IPS DF 19.7 (cell line): Measurements from ENCODE around the gene SNN.

Experiments
- DNase-seq: peaks from one replicate; pipeline ENCODE4 v3.0.0-alpha.2; 2013; ENCODE audit warnings: low read depth, low spot score

SNN gene

DNA sequence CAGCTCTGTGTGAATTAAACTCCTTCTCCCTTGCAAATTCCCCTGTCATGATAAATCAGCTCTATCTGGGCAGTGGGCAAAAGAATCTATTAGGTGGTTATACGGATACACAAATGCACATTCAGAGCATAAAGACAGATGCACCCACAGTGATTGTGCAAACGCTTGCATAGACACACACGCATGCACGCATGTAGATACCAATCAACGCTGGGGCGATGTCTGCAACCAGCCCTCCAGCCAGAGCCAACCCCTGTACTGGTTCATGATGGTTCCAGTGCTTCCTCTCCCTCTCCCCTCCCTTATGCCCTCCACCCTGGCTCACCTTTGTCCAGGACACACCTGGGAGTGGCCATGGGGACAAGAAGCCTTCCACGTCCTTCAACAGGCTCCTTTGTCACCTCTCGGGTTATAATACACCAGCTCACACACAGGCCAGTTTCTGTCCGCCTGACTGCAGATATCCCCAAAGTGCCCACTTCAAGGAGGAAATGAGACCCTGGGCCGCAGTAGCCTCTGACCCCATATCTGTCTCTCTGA is 33.1 kb upstream of the SNN start:
- DNase-seq, result no peak

DNA sequence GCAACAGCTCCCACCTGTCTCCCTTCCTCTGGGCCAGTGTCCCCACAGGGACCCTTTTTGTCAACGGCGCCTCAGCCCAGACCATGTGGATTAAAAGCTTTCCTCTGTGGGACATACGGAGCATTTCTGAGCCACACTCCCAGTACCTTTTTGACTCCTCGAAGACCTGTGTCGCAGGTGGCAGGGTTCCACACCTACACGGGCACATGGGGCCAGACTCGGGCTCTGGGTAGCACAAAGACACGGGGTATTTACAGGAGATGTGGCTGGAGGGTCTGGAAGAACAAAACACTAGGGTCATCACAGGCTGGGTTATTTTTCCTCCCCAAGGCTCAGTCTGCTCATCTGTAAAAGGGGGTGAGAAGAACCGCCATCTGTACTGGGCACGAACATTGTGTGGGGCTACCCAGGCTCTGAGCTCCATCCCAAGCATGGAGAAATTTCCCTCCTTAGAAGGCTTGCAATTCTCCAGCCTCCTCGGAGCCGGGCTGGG is 32.5 kb upstream of the SNN start:
- DNase-seq, result no peak

DNA sequence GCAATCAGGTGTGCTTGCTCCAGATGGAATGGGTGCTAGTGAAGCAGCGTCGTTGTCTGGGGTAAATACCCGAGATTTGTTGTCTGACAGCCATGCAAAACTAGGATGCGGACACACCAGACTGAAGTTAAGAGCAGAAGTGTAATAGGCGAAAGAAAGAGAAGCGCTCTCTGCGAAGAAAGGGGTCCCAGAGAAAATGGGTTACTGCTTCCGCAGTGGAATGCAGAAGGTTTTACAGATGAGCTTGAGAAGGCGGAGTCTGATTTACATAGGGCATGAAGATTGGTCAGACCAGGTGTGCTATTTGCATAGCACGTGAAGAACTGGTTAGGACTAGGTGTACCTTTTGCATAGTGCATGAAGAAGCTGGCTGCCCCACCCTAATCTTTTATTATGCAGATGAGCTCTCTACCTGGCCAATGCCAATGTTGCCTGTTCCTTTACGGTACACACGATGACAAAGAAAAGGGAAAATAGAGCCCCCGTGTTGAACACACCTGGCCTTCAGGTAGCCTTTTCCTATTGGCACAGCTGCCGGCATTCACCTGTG is 32.0 kb upstream of the SNN start:
- DNase-seq, result peak; percentile 100

DNA sequence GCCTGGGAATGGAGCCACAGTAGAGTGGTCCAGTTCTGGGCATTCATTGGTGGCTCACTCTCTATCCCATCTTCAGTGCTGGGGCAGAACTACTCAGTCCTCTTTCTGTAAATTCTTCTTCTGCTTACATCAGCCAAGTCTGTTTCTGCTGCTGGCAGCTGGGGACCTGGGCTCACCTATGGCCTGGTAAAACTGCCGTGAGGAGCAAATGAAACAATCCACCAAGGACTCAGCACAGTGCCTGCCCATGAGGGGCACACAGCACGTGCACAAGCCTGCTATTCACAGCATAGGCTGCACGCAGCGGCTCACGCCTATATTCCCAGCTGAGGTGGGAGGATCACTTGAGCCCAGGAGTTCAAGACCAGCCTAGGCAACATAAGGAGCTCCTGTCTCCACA is 30.9 kb upstream of the SNN start:
- no peak for DNase-seq

DNA sequence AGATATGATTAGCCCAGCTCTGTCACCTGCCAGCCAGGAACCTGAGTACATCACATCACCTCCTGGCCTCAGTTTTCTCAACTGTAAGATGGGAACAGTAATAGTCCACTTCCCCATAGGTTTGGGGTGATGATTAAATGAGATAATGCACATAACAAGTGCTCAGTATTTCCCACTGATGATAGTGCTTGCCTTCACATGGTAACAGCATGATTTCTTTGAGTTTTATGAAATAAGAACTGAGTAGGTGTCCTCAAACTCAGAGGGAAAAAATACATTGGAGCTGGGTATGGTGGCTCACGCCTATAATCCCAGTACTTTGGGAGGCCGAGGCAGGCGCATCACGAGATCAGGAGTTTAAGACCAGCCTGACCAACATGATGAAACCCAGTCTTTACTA is 30.1 kb upstream of the SNN start:
- no peak for DNase-seq

DNA sequence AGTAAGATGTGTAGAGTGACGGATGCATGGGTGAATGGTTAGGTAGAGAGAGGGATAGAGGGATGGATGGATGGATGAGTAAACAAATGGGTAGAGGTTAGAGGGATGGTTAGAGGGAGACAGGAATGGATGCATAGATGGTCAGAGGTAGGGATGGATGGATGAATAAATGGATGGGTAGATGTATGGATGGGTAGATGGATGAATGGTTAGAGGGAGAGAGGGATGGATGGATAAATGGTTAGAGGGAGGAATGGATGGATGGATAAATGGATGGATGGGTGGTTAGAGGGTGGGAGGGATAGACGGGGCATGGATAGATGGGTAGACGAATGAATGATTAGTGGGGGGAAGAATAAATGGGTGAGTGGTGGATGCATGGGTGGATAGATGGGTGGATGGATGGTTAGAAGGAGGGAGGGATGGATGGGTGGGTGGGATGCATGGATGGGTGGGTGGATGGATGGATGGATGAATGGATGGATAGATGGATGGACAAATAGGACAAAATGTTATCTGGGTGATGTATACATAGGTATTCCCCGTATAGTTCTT is 29.2 kb upstream of the SNN start:
- no peak for DNase-seq

DNA sequence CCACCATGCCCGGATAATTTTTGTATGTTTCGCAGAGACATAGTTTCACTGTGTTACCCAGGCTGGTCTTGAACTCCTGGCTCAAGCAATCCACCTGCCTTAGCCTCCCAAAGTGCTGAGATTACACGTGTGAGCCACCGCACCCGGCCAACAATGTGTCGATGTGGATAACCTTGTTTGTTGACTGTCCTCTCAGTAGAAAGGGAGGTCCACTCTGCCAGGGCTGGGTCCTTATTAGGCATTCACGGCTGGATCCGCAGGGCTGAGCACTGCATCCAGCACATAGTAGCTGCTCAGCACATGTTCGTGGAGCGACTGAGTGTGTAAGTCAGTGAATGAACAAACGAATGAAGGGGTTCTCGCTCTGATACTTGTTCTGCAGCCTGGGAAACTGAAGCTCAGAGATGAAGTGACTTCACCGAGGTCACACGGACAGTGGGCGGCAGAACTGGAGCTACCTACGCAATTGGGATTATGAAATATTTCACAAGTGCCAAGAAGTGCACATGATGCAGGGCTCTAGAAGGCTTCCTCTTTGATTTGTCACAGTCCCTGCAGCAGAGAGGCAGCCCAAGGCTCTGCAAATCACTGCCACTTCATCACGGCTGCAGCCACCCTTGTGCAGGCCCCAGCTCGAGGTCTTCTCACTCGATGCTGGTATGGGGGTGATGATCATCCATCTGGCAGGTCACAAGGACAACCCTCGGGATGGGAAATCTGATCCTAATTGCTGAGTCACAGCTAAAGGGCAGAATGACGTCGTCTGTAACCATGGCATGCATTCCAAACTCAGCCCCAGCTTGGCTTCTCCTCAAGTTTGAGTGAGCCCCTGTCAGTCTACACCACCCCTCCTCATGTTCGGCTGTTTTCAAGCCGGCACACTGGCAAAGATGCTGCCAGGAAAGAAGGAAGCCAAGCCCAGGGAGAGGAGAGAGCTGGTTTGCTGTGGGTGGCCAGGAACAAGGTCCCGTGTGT is 28.0 kb upstream of the SNN start:
- DNase-seq, result peak; percentile 69

DNA sequence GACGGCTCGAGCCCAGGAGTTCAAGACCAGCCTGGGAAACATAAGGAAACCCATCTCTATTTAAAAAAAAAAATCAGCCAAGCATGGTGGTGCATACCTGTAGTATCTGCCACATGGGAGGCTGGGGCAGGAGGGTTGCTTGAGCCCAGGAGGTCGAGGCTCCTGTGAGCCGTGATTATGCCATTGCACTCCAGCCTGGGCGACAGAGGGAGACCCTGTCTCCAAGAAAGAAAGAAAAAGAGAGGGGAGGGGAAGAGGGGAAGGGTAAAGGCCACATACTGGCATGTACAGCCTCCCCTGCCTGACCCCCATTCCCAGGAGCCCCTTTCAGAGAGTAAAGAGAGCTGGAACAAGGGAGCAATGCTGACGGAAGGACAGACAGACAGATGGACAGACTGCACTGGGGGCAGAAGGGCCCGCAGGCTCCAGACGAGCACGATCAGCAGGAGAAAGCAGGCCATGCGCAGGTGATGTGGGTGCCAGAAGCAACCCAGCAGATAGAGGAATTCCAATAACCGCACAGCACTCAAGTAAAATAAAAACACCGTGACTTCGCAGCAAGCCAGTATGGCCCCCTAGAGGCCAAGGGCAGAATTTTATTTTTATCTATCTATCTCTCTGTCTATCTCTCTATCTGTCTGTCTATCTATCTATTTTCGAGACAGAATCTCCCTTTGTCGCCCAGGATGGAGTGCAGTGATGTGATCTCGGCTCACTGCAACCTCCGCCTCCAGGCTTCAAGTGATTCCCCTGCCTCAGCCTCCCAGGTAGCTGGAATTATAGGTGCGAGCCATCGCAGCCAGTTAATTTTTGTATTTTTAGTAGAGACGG is 27.1 kb upstream of the SNN start:
- DNase-seq, result no peak

DNA sequence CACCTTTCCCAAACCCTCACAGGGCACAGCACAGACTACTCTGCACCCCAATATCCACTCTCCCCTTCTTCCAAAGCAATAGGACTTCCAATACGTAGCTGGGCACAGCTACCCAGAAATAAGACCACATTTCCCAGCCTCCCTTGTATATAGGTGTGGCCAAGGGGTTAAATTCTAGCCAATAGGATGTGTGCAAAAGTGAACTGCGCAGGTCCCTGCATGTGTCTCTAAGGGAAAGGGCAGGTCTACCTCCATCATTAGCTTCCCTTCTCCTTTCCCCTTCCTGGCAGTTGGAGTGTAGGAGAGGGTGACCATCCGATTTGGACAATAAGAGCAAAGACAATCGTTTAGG is 25.5 kb upstream of the SNN start:
- DNase-seq, result peak; percentile 47

DNA sequence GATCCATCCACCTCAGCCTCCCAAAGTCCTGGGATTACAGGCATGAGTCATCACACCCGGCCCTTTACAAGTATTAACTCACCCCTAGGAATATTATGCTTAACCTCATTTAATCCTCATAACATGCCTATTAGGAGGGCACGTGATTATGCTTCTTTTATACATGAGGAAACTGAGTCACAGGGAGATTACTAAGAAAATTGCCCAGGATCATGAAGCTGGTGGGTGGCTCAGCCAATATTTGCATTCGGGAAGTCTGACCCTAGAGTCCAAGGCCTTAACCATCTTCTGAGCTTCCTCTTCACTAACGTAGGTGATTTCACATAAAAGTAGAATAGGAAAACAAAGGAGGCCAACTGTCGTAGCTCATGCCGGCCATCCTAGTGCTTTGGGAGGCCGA is 19.0 kb upstream of the SNN start:
- DNase-seq, result no peak

DNA sequence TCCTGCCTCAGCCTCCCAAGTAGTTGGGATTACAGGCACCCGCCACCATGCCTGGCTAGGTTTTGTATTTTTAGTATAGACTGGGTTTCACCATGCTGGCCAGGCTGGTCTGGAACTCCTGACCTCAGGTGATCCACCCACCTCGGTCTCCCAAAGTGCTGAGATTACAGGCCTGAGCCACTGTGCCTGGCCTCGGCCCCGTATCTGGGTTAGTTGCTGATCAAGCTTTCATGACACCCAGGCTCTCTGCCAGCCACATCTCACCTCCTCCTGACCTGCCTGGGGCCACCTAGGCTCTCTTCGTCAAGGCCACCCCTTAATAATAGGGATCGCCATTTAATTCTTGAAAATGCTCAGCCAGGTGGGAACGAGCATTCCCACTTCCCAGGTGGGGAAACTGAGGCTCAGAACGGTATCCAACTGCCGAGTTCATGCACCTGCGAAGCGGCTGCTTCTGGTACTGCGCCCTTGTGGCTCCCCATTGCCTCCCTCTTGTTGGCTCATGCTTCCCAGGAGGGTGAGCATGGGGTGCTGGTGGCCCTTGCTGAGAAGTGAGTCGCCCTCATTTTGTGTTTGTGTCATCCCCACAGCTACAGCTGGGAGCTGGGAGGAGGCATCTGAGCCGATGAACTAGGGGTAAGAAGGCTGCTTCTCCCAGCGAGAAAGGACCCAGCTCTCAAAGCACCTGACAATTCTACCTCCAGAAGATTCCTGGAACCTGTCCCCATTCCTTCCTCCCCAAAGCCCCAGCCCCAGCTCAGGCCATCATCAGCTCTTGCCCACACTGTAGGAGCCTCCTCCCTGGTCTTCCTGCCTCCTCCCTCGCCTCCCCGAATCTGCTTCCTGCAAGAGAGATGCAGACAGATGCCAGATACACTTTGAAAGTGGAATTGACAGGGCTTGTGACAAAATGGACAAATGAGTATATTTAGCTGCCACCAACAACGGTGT is 17.3 kb upstream of the SNN start:
- DNase-seq, result no peak

DNA sequence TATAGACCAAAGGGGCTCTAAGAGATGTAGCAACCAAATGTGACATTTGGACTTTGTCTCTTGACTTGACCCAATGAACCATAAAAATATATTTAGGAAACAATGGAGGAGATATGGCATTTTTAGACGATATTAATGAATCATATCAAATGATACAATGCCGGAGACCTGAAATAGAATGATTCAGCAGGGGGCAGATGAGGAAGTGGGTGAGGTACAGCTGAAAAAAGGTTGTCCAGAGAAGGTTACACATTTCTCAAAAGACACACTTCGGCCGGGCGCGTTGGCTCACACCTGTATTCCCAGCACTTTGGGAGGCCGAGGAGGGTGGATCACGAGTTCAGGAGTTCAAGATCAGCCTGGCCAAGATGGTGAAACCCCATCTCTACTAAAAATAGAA is 16.5 kb upstream of the SNN start:
- no peak for DNase-seq

DNA sequence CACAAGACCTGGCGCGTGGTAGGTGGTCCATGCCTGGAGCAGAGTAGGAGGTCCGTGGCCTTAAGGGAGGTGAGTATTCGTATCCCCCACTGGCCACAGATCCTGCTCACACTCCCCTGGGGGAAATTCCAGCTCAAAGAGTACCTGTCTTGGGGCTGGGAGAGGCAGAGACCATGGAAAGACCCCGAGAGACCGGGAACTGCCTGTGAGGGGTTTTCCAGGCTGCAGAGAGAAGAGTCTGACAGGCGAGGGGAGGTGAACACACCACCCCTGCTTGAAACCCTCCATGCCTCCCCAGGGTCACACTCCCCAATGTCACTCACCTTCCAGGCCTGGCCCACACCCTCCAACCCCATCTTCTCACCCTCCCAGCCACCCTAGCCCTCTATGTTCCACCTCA is 12.6 kb upstream of the SNN start:
- no peak for DNase-seq

DNA sequence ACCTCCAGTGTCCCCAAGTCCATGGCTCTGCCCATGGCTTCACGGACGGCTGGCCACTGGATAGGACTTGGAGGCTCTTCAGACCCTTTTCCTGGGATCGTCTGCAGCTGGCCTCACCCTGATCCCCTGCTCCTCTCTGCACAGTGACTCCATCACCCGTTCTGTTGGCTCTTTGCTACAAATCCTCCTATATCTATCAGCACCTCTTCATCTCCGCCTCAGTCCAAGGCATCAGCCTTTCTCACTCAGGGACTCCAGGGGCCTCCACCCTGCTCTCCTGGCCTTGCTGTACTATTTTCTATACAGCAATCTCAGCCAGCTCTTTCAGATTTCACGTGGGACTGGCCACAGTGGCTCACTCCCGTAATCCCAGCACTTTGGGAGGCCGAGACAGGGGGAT is 10.7 kb upstream of the SNN start:
- no peak for DNase-seq

DNA sequence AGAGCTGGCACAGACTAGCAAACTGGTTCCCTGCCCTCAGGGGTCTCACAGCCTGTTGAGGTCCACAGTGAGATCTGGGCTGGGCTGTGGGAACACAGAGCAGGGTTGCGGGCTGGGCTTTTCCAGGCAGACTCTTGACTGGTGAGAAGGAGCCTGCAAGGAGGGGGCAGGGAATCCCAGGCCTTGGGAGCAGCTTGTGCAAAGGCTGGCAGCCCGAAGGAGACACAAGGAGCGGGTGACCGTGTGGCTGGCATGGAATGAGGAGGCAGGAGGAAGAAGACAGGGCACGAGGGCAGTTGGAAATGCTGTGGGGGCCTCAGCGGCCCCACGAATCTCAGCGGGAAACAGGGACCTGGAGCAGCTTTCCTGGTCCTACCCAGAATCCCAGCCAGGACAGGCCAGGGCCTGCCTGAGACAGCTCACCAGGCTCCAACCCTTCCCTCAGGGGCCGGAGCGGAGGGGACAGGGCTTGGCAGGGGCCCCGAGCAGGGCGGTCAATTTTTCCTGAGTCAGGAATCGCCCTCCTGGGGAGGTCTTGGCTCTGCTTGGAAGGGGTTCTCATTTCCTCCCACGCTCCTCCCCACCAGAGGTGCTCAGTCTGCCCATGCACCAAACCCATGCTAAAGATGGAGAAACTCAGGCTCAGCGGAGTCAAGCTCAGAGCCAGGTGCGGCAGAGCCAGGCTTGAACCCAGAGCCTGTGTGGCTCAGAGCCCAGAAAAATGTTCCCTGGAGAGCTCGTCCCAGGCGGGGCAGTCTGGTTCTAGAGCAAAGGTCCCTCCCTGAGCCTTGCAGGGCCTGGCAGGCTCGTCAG is 9.2 kb upstream of the SNN start:
- DNase-seq, result no peak

DNA sequence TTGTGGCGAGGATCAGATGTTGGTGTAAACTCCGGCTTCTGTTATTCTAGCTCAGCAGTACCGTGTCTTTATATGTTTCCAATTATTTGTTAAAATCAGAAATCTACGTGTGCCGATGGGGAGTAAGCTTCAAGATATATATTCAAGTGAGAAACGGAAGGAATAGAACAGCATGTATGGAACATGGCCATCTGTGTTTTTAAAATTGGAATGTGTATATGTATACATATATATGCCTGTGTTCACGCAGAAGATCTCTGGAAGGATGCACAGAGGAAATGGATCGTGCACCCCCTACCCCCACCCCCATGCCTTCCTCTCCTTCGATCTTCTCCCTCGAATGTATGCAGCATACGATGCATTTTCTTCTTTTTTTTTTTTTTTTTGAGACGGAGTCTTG is 7.7 kb upstream of the SNN start:
- no peak for DNase-seq

DNA sequence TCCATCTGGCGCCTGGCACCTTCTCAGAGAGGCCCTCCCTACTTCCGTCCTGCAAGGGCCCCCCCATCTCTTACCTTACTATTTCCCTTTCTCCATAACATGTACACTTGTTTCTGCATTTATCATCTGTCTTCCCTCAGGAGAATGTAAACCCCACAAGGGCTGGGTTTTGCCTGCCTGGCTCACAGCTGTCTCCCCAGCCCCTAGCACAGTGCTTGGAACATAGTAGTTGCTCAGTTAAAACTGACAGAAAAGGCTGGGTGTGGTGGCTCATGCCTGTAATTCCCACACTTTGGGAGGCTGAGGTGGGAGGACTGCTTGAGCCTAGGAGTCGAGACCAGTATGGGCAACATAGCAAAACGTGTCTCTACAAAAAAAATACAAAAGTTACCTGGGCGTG is 5.7 kb upstream of the SNN start:
- no peak for DNase-seq

DNA sequence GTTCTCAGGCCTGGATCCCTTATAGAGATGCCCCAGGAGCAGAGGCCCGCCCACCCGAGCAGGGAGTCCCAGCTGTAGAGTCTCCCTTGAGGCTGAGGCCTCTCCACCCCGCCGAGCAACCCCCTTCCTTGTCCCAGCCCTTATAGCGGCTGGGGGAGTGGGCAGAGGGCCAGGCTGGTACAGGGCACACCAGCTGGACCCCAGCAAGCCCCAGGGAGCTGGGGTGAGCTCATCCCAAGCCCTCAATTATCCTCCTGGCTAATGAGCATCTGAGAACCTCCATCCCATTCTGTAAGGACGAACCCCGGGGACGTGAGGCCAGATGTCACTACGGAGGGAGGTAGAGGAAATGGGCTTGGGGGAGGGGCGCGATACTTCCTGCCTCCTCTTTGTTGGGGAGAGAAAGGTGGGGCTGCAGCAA is 3.2 kb upstream of the SNN start:
- DNase-seq, result no peak

DNA sequence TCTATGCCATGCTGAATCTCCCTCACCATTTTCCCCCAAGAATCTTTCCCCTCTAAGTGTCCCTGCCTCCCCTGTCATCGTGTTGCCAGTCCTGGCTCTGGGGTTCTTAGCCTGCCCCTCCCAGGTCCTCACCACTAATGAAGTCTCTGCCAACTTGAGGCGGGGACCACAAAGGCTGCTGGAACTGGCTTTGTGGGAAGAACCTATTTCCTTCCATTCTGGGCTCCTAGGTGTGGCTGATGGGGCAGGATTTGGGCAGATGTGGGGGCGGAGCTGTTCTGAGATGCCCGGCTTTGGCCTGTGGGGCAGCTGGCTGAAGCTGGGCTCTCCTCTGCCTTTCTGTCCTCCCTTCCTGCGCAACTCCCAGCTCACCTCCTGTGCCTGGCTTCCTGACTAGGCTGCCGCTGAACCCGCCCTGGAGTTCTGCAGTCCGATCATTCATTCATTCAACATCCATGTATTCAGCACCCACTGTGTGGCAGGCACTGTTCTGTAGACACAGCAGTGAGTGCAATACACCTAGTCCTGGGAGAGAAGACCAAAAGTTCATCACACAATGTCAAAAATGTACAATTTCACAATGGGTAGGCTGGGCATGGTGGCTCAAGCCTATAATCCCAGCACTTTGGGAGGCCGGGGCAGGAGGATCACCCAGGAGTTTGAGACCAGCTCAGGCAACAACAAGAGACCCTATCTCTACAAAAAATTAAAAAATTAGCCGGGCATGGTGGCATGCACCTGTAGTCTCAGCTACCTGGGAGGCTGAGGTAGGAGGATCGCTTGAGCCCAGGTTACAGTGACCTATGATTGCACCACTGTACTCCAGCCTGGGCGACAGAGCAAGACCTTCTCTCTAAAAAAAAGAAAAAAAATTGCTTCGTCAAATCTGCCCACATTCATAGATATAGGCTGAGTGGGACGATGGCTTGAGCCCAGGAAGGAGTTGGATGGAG is 1.9 kb upstream of the SNN start:
- DNase-seq, result no peak
